Measurements from ENCODE around the gene EPHA10.

DNA sequence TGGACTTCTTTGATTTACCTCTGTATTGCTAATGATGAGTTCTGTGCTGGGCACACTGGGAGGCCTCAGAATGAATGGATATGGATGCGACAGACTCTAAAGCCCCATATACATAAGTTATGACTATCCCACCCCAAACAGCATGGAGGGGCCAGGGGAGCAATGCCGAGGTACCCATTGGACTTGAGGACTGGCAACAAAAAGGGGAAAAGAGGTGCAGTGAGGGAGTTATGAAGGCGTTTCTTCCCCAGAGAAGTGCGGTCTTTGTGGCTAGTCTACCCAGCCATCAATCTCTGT, 87.8 kb downstream of the EPHA10 start:
- TF ChIP-seq, protein P1, sequence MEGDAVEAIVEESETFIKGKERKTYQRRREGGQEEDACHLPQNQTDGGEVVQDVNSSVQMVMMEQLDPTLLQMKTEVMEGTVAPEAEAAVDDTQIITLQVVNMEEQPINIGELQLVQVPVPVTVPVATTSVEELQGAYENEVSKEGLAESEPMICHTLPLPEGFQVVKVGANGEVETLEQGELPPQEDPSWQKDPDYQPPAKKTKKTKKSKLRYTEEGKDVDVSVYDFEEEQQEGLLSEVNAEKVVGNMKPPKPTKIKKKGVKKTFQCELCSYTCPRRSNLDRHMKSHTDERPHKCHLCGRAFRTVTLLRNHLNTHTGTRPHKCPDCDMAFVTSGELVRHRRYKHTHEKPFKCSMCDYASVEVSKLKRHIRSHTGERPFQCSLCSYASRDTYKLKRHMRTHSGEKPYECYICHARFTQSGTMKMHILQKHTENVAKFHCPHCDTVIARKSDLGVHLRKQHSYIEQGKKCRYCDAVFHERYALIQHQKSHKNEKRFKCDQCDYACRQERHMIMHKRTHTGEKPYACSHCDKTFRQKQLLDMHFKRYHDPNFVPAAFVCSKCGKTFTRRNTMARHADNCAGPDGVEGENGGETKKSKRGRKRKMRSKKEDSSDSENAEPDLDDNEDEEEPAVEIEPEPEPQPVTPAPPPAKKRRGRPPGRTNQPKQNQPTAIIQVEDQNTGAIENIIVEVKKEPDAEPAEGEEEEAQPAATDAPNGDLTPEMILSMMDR (IDR thresholded peaks at IDR 0.05; ENCODE audit: insufficient read depth, low read depth, low read length), result no peak
- TF ChIP-seq EZH2 (IDR thresholded peaks at IDR 0.05; ENCODE audit: insufficient read depth, low read length), result no peak
